GM23338 (cell line): ENCODE results near the gene PSTK. TPM values are rescaled to one million over a fixed set of nuclear protein-coding genes. Genes with fewer than 3 reads are reported as not detected.

Source experiments
- ATAC-seq: fragments of 200-7000 bp; cut with Tn5 transposase; 3 replicates; pipeline ENCODE4 v1.9.1; 2020
- DNase-seq: peaks from one replicate; pipeline ENCODE4 v3.0.0-alpha.2; 2015; ENCODE audit warnings: low spot score
- H2AFZ ChIP-seq: fragments of 200-600 bp; sonication (generic); 2 replicates; pipeline ENCODE4 v1.8.0; 2016; ENCODE audit warnings: antibody characterized with exemption, mild to moderate bottlenecking, moderate library complexity
- H3F3A ChIP-seq: fragments of 200-600 bp; sonication (generic); replicated peaks from 2 replicates; pipeline ENCODE4 v1.8.0; 2017; ENCODE audit warnings: antibody characterized with exemption, mixed run types, low read depth
- H3K27ac ChIP-seq: fragments of 200-600 bp; sonication (generic); 2 replicates; pipeline ENCODE4 v1.6.1; 2016; ENCODE audit warnings: low read depth
- H3K27me3 ChIP-seq: fragments of 200-600 bp; sonication (generic); 2 replicates; pipeline ENCODE4 v1.8.0; 2016; ENCODE audit warnings: mild to moderate bottlenecking, mixed run types, moderate library complexity; ENCODE audit not compliant: insufficient read depth
- H3K36me3 ChIP-seq: fragments of 200-600 bp; sonication (generic); 2 replicates; pipeline ENCODE4 v1.8.0; 2016; ENCODE audit warnings: mild to moderate bottlenecking; ENCODE audit not compliant: insufficient read depth
- H3K4me1 ChIP-seq: fragments of 200-600 bp; sonication (generic); 2 replicates; pipeline ENCODE4 v1.8.0; 2016; ENCODE audit warnings: mild to moderate bottlenecking, moderate library complexity; ENCODE audit not compliant: insufficient read depth
- H3K4me2 ChIP-seq: fragments of 200-600 bp; sonication (generic); 2 replicates; pipeline ENCODE4 v1.7.1; 2017; ENCODE audit warnings: mixed run types
- H3K4me3 ChIP-seq: fragments of 200-600 bp; sonication (generic); 2 replicates; pipeline ENCODE4 v1.6.1; 2016; ENCODE audit warnings: mixed run types
- H3K79me2 ChIP-seq: fragments of 200-600 bp; sonication (generic); replicated peaks from 2 replicates; pipeline ENCODE4 v1.8.0; 2017; ENCODE audit warnings: mild to moderate bottlenecking; ENCODE audit not compliant: insufficient read depth
- H3K9me2 ChIP-seq: fragments of 200-600 bp; sonication (generic); 2 replicates; pipeline ENCODE4 v1.8.0; 2017; ENCODE audit not compliant: insufficient read depth
- H4K20me1 ChIP-seq: fragments of 200-600 bp; sonication (generic); replicated peaks from 2 replicates; pipeline ENCODE4 v1.8.0; 2017; ENCODE audit warnings: mild to moderate bottlenecking; ENCODE audit not compliant: insufficient read depth
- H3K27ac Mint-ChIP-seq: 2 replicates; pipeline ENCODE4 v1.8.0; 2020; ENCODE audit warnings: inconsistent platforms, mild to moderate bottlenecking, moderate library complexity, mixed read lengths
- H3K27me3 Mint-ChIP-seq: 3 replicates; pipeline ENCODE4 v1.8.0; 2022; ENCODE audit warnings: low read depth, mild to moderate bottlenecking, moderate library complexity, mixed read lengths, inconsistent platforms; ENCODE audit not compliant: insufficient read depth, poor library complexity
- H3K36me3 Mint-ChIP-seq: 3 replicates; pipeline ENCODE4 v1.8.0; 2021; ENCODE audit warnings: low read depth, mild to moderate bottlenecking, inconsistent platforms, moderate library complexity, mixed read lengths
- H3K4me1 Mint-ChIP-seq: 3 replicates; pipeline ENCODE4 v1.8.0; 2020; ENCODE audit warnings: mild to moderate bottlenecking, inconsistent platforms, mixed read lengths
- H3K4me3 Mint-ChIP-seq: 3 replicates; pipeline ENCODE4 v1.8.0; 2021; ENCODE audit warnings: moderate library complexity, mild to moderate bottlenecking, inconsistent platforms, mixed read lengths
- H3K9me3 Mint-ChIP-seq: 3 replicates; pipeline ENCODE4 v1.8.0; 2020; ENCODE audit warnings: moderate library complexity, mild to moderate bottlenecking, inconsistent platforms, mixed read lengths
- EZH2 ChIP-seq: fragments of 200-600 bp; sonication (generic); IDR thresholded peaks from one replicate; pipeline ENCODE4 v1.8.0; 2017; ENCODE audit warnings: antibody characterized with exemption, mild to moderate bottlenecking, low read depth; ENCODE audit not compliant: unreplicated experiment
- EZH2phosphoT487 ChIP-seq: fragments of 200-600 bp; sonication (generic); IDR thresholded peaks from one replicate; pipeline ENCODE4 v1.8.1; 2018; ENCODE audit warnings: antibody characterized with exemption; ENCODE audit not compliant: unreplicated experiment
- REST ChIP-seq: IDR thresholded peaks from one replicate; pipeline ENCODE4 v1.6.1; 2018; ENCODE audit warnings: antibody characterized with exemption; ENCODE audit not compliant: unreplicated experiment
- ZNF114 ChIP-seq: fragments of 250-450 bp; sonication (Bioruptor Pico); IDR thresholded peaks from 2 replicates; pipeline ENCODE4 v1.5.0; 2020; ENCODE audit warnings: mild to moderate bottlenecking, moderate library complexity
- polyA plus RNA-seq: library from polyadenylated mRNA; unstranded; fragments of >200 nt; fragmentation: Nextera tagmentation; extraction: Ambion mirVana; gene quantifications from 2 replicates; pipeline ENCODE4 v1.2.1, GENCODE V29; 2016
- total RNA-seq: library from RNA; depleted of rRNA; stranded (reverse); fragments of >200 nt; shearing (Covaris generic); gene quantifications from 2 replicates; pipeline ENCODE4 v1.2.3, GENCODE V29; 2014

The PSTK gene
- total and polyA plus RNA-seq, 2 experiments from 2014 or later, result 2.3 to 9.3 TPM

- no peaks in the 10 kb centered on the region for H3K9me3 Mint-ChIP-seq
- Histone ChIP-seq H3F3A (no peaks in the 10 kb centered on the region), H4K20me1 (peaks cover 6% of the 10 kb centered on the region; the same call in 1 of the 2 replicates), H3K4me1 (no peaks in the 10 kb centered on the region), H3K79me2 (no peaks in the 10 kb centered on the region), H3K36me3 (peaks cover 3% of the 10 kb centered on the region; the same call in 1 of the 2 replicates), H3K9me2 (no peaks in the 10 kb centered on the region), H3K4me3 (no peak overlapping the region), H3K27ac (no peak overlapping the region), H3K4me2 (no peak overlapping the region), H2AFZ (no peak overlapping the region), H3K27me3 (no peaks in the 10 kb centered on the region)
- no peak for ATAC-seq
- H3K36me3 Mint-ChIP-seq, result peaks cover 11% of the 10 kb centered on the region; the same call in 2 of the 3 replicates
- no peaks in the 10 kb centered on the region for H3K27me3 Mint-ChIP-seq
- no peak for DNase-seq
- H3K27ac Mint-ChIP-seq, result no peak overlapping the region
- H3K4me3 Mint-ChIP-seq, result no peak overlapping the region
- no peaks in the 10 kb centered on the region for H3K4me1 Mint-ChIP-seq
- TF ChIP-seq EZH2 (no peak), EZH2phosphoT487 (no peak)
These were observed 40.9 kb upstream of the PSTK start for GRCh38 chr10:122939133-122939855.

GRCh38 chr10:122939856-122940543 is 40.2 kb upstream of the PSTK start:
- Mint-ChIP-seq H3K4me3 (no peak overlapping the region), H3K36me3 (peaks cover 13% of the 10 kb centered on the region; the same call in 2 of the 3 replicates), H3K27ac (no peak overlapping the region), H3K9me3 (no peaks in the 10 kb centered on the region), H3K4me1 (no peaks in the 10 kb centered on the region), H3K27me3 (no peaks in the 10 kb centered on the region)
- H2AFZ ChIP-seq, result no peak overlapping the region
- H3K4me2 ChIP-seq, result no peak overlapping the region
- H3K27ac ChIP-seq, result no peak overlapping the region
- H3K4me1 ChIP-seq, result no peaks in the 10 kb centered on the region
- H3K36me3 ChIP-seq, result peaks cover 3% of the 10 kb centered on the region; the same call in 1 of the 2 replicates
- no peaks in the 10 kb centered on the region for H3F3A ChIP-seq
- DNase-seq (no peak), ATAC-seq (no peak)
- no peaks in the 10 kb centered on the region for H3K27me3 ChIP-seq
- no peak for TF ChIP-seq REST
- TF ChIP-seq ZNF114 (CRISPR knock-in tag), result no peak
- no peak overlapping the region for H3K4me3 ChIP-seq
- H4K20me1 ChIP-seq, result peaks cover 6% of the 10 kb centered on the region; the same call in 1 of the 2 replicates
- H3K9me2 ChIP-seq, result no peaks in the 10 kb centered on the region
- H3K79me2 ChIP-seq, result no peaks in the 10 kb centered on the region
